GM23248 (cell line): Measurements from ENCODE around the gene NUDT19.
"Not testable (repeated sequence)": the region's sequence is repeated elsewhere in the genome, so short reads cannot be mapped to it uniquely, and the experiment has no call there.

ENCODE experiments used
- EZH2 ChIP-seq: fragments of 200-600 bp; sonication (generic); IDR thresholded peaks from 2 replicates; pipeline ENCODE4 v1.6.1; 2018; ENCODE audit warnings: antibody characterized with exemption, mild to moderate bottlenecking; ENCODE audit not compliant: insufficient read depth, poor library complexity, severe bottlenecking
- EZH2phosphoT487 ChIP-seq: fragments of 200-600 bp; sonication (generic); IDR thresholded peaks from 2 replicates; pipeline ENCODE4 v1.6.1; 2018; ENCODE audit warnings: antibody characterized with exemption, moderate library complexity, mild to moderate bottlenecking, low read depth; ENCODE audit not compliant: insufficient read depth

DNA sequence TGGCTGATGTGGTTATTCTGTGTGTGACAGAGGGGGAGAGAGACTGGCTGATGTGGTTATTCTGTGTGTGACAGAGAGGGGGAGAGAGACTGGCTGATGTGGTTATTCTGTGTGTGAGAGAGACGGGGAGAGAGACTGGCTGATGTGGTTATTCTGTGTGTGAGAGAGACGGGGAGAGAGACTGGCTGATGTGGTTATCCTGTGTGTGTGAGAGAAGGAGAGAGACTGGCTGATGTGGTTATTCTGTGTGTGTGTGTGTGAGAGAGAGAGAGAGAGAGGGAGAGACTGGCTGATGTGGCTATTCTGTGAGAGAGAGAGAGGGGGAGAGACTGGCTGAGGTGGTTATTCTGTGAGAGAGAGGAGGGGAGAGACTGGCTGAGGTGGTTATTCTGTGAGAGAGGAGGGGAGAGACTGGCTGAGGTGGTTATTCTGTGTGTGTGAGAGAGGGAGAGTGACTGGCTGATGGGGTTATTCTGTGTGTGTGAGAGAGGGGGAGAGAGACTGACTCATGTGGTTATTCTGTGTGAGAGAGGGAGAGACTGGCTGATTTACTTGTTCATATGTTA is 55.1 kb downstream of the NUDT19 start:
- not testable (repeated sequence) for TF ChIP-seq EZH2, EZH2phosphoT487
